ENCODE results near the gene MUC15. TPM values are rescaled to one million over a fixed set of nuclear protein-coding genes. Genes with fewer than 3 reads are reported as not detected.

The MUC15 gene
- total RNA-seq, 1 donor from 2014 or later, result not detected

DNA sequence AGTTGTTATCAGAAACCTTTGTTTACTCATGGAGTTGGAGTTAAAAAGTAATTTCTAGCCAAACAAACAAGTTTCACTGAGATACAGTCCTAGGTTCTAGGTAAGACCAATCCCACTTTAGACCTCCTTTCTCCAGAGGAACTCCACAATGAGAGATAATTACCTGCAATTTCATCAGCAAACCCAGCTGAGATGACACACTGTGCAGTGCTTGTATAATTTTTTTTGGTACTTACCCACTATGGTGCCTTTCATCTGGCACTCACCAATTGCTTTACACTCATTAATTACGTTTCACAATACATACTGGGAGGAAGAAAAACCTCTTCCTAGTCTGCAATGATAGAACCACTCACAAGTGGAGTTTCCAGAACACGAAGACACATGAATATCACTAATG lies 1.8 kb upstream of the MUC15 start:
- no peak for DNase-seq (ENCODE audit: low read depth in 2 of 2)

DNA sequence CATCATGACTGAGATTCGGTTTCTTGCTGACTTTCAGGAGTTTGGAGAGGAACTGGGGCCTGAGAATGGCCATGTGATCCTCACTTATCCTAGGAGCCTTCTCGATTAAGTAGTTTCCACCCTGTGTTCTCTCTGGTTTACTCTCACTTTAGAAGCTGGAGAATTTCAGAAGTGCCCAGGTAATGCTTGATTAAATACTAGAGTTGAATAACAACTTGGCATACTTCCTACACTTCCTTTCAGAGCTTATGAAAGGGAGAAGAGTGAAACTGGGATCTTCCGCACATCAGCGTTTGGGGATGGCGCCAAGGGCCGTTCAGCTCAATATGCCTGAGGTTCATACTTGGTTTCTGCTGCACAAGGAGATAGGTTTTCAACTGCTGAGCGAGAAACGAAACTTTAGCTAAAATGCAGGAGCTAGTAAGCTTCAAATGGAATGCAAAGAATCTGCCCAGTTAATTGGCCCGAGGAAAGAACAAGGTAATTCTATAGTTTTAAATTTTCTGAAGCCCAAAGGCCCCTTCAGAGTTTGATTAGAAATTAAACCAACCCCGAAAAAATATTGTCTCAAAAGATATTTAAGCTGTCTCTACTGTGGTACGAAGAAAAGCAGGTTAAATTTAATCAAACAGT lies 823 bp upstream of the MUC15 start:
- DNase-seq (ENCODE audit: low read depth in 2 of 2), result no peak

DNA sequence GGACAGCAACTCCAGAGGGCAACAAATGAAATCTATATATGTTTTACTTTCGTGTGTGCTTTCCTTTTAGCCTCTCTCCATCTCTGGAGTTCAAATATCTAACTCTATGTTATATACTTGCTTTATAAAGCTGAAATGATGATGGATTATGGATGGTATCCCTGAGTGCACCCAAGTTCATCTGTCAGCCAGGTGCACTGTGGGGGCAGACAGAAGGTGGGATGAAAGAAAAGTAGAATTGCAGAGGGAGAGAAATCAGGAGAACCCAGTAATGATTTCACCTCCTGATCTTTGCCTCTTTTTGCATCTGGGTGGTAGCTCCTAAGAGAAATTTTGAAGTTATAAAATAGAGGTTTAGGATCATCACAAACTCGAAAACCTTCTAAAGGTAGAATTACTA lies 2.4 kb downstream of the MUC15 start:
- DNase-seq (ENCODE audit: low read depth in 2 of 2), result no peak

- no peak for DNase-seq (ENCODE audit: low read depth in 2 of 2)
Observed at GRCh38 chr11:26558190-26558589, 13.9 kb downstream of the MUC15 start.

GRCh38 chr11:26557666-26558065 lies 14.4 kb downstream of the MUC15 start:
- DNase-seq (ENCODE audit: low read depth in 2 of 2), result no peak

DNA sequence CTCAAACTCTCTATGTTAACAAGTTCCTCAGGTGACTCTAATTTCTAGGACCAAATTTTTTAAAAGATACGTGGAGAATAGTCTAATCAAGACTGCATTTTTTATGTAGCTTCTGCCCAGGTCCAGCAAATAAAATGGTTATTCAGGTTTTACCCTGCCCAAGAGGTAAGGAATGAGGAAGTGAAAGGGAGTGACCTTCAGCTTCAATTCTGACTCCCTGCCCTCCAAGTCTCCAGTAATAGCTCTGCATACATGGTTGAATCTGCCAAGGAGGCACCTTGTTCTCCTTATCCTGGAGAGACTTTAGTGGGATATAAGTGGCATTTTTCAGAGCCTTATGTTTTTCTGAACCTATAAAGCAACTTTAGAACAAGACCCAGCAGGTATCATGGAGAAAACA lies 15.5 kb downstream of the MUC15 start:
- no peak for DNase-seq (ENCODE audit: low read depth in 2 of 2)

GRCh38 chr11:26554455-26554854 lies 17.6 kb downstream of the MUC15 start:
- DNase-seq (ENCODE audit: low read depth in 2 of 2), result no peak

- DNase-seq (ENCODE audit: low read depth in 2 of 2), result no peak
Observed at GRCh38 chr11:26553182-26553581, 18.9 kb downstream of the MUC15 start.

GRCh38 chr11:26551186-26551801 lies 20.8 kb downstream of the MUC15 start:
- no peak for DNase-seq (ENCODE audit: low read depth in 2 of 2)

- DNase-seq (ENCODE audit: low read depth in 2 of 2), result no peak
Observed at GRCh38 chr11:26550022-26550421, 22.0 kb downstream of the MUC15 start.

DNA sequence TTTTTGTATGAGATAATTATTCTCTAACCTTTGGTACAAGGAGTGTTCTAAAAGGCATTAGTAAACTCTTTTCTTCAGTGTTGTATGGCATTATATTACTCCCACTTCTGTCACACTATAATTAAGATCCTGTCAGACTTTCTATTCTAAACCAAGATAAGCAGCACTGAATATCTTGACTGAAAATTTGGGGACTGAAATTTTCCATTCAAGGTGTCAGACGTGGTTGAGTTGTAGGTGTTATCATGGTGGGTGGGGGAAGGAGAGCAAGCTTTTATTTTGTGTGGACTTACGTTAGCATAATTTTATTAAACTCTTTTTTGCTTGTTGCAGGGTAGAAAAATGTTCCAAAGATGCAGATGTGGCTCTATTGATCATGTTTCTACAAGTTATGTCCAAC lies 22.9 kb downstream of the MUC15 start:
- no peak for DNase-seq (ENCODE audit: low read depth in 2 of 2)

GRCh38 chr11:26541870-26542269 lies 30.2 kb downstream of the MUC15 start:
- no peak for DNase-seq (ENCODE audit: low read depth in 2 of 2)

DNA sequence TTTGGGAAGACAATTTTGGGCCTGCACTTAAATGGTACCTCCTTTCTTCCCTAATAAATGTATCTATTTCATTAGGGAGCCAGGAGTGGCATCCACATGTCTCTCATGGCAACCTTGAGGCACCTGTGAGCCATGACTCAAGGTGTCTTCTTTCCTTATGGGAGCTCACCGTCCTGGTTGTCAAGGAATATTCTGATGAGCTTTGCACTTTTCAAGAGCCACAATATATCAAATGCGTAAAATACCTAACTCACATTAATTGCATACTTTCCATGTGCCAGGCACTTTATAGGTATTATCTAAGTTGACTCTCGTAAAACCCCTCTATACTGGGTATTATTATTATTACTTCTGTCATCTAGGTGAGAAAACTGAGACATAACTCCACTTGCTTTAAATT lies 32.5 kb downstream of the MUC15 start:
- no peak for DNase-seq (ENCODE audit: low read depth in 2 of 2)

DNA sequence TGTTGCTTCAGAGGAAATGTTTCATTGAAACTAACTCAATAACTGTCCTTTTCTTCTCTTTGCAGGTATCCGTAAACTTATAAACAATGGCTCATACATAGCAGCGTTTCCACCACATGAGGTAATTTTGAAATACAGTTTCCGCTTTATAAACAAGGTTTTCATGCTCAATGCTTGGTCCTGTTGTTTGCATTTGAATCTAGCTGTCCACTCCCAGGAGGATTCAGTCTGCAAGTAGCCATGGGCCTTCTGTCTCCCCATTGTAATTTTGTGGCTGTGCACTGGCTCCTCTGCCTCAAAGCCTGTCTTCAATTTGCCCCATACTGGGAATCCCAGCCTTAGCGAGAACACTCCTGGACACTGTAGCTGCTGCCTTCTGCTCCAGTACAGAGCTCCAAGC lies 34.7 kb downstream of the MUC15 start:
- no peak for DNase-seq (ENCODE audit: low read depth in 2 of 2)

DNA sequence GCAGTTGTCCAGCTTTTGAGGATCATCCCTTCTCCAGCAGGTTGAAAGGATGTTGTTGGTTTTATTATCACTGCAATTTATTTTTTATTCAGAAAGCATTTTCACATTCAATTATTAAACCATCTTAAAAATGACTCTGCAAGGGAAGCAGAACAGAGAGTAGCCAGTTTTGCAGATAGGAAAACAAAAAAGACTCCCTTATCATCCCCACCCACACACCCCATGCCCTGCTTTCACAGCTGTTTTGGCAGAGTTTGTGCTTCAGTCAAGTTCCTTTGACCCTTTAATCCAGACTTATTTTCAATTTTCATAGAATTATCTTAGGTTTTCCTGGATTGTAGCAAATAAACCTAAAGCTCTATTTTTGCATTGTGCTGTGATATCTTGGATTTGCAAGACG lies 44.4 kb downstream of the MUC15 start:
- DNase-seq (ENCODE audit: low read depth in 2 of 2), result no peak

DNA sequence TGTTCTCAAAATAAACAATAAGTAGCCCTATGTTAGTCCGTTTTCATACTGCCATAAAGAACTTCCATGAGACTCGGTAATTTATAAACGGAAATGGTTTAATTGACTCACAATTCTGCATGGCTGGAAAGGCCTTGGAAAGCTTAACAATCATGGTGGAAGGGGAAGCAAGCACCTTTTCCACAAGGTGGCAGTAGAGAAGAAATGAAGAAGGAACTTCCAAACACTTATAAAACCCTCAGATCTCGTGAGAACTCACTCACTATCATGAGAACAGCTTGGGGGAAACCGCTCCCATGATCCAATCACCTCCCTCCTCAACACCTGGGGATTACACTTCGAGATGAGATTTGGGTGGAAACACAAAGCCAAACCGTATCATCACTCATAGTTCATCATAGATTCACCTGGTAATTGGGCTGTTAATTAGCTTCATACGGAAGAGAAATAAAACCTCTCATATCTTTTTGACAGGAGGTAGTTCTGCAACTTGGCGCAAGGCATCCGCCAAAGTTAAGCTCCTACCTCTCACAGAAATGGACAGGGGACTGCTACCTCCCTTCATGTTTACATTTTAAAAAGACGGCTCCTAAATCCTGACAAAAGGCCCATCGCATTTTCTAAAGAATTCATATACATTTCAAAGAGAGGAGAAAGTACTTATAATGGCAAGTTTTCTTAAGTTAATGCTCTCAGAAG lies 49.0 kb downstream of the MUC15 start:
- DNase-seq (ENCODE audit: low read depth in 2 of 2), result no peak

- no peak for DNase-seq (ENCODE audit: low read depth in 2 of 2)
Observed at GRCh38 chr11:26519469-26519868, 52.6 kb downstream of the MUC15 start.

DNA sequence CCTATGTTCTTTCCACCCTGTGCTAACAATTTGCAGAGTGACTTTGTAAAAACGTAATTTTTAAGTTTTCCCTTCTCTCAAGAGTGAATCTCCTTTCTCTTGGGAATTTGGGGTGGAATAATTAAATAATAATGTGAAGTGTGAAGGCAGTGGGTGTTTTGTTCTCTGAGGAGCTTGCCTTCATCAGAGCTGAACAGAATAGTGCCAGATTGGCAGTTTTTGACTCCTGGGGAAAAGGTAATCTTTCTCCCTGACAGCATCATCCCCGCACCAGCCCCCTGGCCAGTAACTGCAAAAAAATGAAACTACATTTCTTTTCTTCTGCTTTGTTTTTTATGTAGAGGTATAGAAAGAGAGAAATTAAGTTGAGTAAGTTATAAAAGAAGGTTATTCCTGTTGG lies 59.9 kb downstream of the MUC15 start:
- no peak for DNase-seq (ENCODE audit: low read depth in 2 of 2)

DNA sequence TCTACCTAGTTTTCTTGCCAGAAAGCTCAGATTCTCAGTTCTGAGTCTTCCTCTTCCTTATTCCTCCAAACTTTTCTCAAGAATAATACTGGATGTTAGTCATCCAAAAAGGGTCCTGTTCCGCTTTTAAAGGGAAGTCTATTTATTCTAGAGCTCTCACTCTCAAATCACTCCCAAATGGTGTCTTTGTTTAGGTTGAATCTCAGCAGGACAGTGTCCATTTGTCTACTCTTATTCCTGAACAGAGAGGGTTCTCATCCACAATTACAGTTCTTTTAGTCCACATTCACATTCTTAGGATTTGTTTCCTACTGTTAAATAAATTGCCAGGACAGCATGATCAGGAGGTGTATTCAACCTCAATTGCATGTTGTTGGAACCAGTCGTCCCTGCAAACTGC lies 61.3 kb downstream of the MUC15 start:
- no peak for DNase-seq (ENCODE audit: low read depth in 2 of 2)

- DNase-seq (ENCODE audit: low read depth in 2 of 2), result no peak
Observed at GRCh38 chr11:26510164-26510563, 61.9 kb downstream of the MUC15 start.
